DMS 273 treated with DMSO at 0.1 percent for 48 hours (cell line): Measurements from ENCODE around the gene RPS6KA3.
"Not testable (repeated sequence)": the region's sequence is repeated elsewhere in the genome, so short reads cannot be mapped to it uniquely, and the experiment has no call there.

Experiments
- DNase-seq: peaks from one replicate; lab custom pipeline; 2025; lab: John Stamatoyannopoulos, UW

RPS6KA3 gene

DNA sequence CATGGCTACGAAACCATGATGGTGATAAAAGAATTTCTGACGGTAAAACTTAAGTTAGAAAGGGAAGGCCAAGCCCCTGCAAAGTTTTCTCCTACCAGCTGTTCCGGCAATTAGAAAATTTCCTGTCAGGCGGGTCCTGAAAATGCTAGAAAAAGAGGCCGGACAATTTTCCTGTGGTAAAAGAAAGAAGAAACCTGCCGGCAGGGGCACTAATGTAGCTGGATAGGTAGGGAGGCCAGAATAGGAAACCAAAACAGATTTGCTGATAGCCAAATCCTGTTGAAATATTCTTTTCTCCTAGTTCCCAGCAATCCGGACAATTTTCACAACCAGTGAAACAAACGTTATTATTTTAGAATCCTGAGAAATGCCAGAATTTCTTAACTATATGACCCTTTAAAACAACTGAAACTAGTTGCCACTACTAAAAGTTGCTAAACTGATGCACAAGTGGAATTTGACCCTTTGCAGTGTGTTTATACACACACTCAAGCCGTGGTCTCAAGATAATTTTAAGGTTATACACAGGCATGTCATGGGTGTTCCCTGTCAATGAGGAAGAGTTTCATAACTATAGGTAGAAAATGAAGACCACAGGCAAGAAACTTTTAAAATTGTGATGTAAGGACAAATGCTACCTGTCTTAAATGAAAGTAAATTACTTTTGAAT, 47.7 kb downstream of the RPS6KA3 start:
- no peak for DNase-seq

DNA sequence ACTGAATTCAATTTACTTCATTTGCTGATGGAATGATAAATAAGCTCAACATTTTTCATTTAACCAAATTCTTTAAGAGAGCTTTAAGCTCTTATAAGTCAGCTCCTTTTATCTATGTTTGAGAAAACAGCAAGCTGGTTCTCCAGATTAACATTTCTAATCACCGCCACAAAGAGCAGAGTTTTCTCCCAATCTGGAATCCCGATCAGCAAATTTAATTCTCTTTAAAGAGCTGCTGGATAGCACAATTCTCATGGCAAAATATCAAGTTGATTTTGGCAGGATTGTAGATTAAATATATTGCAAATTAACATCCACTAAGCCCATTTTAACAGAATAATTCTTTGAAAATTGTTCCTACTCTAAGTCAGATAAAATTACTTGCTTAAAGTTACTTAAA, 48.8 kb downstream of the RPS6KA3 start:
- no peak for DNase-seq

DNA sequence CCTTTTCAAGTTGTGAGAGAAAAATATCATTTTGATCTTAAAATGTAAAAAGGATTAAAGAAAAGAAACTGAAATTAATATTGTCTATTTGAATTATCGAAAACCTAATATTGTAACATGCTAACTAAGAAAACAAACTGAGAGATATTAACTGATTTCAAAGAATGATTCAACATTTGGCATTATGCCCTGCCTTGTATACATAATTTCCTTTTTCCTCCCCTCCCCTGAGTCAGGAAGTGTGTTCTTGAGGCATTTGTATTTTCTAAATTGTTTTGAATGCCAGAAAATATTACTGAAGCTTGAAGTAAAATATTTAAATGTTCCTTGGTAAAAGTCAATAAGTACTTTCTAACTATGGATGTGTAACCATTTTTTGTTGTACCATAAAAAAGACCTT, 49.4 kb downstream of the RPS6KA3 start:
- no peak for DNase-seq

DNA sequence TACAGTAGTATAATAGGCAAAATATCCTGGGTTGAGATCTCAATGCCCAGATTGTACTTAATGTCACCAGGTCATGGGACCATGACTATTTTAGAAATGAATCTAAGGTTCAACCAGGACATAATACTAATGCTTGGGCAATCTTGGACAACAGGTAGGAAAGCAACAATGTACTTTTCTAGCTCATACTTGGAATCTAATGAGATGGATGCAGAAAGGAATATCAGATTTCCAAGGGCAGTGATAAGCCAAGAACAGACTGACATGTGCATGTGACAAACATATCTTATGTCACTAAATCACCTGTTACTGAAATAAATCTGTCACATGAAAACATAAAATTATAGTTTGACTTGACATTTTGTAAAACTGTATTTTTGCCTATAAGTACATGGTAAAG, 51.1 kb downstream of the RPS6KA3 start:
- DNase-seq: no peak

DNA sequence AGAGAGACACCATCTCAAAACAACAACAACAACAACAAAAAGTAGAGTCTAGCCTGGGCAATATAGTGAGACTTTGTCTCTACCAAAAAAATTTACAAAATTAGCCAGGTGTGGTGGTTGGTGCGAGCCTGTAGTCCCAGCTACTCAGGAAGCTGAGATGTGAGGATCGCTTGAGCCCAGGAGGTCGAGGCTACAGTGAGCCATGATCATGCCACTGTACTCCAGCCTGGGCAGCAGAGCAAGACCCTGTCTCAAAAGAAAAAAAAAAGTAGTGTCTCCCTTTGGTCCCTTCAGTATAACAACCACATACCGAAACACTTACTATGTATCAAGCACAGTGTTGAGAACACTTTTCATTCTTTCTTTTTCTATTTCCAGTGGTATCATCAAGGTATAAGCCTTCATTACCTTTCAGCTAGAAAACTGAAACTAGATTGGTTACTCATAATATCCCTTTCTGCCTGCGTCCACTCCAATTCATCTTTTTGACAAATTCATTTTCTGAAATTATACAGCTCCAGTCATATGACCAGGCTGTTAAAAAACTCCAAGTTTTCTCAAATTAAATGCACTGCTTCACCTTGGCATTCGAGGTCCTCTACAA, 54.1 kb downstream of the RPS6KA3 start:
- no peak for DNase-seq

DNA sequence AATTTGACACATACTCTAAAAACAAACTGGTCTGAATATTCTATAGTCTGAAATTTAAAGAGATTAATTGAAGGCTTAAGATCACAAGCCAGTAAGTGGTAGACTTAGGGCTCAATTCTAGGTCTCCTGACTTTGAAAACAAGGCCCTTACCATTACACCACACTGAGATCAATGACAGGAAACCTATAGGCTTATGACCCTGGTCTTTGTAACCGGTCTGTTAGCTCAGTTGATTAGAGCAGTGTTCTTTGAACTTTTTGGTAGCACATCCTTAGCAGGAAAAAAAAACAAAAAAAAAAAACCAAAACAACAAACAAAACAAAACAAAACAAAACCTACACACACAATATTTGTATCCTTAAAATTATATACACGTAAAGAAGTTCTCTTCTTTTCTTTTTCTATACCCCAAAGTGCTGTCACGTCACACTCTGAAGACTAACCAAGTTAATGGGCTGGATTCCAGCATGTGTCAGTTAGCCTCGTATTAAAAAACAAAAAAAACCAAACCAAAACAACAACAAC, 55.4 kb downstream of the RPS6KA3 start:
- DNase-seq: no peak

DNA sequence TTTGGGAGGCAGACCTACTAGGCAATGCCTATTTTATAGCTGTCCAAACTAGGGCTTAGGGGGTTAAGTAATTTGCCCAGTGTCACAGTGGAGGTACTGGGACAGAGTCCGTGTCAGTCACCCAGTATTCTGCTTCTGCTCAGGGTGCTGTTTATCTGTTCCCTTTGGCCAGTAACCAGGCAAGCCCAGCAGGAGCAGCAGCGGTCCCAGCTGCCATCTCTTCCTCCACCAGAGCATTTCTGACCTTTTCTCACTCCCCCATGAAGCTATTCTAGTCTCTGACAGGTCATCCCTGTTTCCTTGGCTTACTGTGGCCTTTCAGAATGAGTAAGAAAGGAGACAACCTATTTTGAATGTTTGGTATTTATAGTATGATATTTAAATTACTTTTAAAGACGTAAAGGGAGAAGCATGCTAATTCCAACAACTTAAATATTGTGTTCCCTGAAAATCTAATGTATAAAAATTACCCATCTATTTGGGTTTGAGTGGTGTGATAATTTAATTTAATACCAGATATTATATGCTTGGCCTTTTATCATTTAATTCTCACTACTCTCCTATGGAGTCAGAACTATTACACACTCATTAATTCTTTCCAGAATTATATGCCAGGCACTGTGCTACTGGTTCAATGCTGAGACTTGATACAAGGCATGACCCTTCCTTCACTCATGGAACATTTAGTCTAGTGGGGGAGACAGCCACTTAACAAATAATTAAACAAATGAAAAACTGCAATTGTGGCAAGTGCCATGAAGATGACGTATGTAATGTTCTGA, 60.6 kb downstream of the RPS6KA3 start:
- DNase-seq: no peak

DNA sequence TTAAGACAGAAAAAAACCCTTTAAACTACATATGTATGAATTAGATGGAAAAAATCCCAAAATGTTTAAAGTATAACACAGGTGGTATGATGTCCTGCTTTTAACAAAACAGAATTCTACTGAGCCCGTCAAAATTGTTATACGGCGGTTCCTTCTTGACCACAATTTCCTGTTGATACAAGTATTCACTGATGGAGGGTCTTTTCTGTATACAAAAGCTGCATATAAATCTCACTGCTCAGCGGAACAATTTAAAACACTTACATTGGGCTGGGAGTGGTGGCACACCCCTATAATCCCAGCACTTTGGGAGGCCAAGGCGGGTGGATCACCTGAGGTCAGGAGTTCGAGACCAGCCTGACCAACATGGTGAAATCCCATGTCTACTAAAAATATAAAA, 62.4 kb downstream of the RPS6KA3 start:
- DNase-seq: no peak

DNA sequence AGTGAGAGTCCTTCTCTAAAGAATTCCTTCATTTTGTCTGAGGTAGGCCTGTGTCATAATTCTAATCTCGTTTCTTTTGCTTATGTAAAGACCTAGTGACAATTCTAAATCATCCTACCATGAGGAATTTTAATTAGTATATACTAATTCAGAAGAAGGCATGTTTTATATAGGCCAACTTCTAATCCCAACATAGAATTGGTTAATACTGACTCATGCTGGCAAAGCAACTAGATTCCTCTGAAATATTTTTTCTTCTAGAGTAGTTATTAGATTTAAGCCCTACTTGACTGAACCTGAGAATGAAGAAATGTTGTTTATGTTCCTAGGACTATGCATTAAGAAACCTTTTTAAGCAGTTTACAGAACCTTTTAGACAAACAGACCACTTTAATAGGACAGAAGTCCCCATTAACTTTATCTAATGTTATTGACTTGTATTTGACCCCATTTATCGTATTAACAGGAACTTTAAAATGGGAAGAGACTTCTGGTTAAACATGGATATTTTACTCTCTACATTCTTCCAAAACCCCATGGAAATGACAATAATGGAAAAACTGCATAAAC, 69.0 kb downstream of the RPS6KA3 start:
- no peak for DNase-seq

DNA sequence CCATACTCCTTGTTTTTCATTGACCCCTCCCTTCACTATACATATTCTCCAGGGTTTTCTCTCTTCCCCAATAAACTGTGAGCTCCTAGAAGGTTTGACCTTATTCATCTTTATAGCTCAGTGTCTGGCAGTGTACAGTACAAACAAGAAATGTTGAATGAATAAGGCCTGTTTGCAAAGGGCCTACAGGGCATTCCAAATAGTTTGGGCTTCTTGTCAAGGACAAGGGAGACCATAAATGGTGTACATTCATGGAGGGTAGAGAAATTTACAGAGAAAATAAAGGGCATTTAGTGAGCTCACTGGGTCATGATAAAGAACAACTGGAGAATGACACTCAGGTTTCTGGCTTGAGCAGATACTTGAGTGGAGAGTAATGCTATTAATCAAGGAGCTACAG, 77.5 kb downstream of the RPS6KA3 start:
- DNase-seq: no peak

DNA sequence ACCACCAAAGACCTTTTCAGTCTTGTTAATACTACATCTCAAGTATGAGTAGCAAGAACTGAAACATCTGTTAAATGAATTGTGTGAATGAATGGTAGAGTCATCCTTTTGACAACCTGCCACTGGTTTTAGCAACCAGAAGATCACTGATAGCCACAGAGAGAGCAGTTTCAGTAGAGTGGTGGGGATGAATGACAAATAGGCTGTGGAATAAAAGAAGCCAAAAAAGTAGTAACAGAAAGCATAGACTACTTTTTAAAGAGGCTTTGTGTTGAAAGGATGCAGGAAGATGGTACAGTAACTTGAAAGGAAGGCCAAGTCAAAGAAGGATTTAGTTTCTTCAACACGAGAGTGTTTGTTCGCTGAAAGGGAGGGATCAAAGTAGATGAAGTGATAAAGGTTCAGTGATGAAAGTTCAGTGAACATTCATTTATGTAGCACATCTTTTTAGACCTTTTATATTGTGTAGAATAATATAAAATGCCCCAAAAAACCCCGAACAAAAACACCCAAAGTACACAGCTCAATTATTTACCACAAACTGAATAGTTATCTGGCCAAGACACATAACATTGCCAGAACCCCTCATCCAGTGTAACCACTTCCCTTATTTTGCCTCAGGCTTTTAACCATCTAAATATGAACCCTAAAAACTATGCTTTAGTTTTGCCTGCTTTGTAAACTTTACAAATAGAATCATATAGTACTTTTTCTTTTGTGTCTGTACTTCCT, 84.9 kb downstream of the RPS6KA3 start:
- no peak for DNase-seq

DNA sequence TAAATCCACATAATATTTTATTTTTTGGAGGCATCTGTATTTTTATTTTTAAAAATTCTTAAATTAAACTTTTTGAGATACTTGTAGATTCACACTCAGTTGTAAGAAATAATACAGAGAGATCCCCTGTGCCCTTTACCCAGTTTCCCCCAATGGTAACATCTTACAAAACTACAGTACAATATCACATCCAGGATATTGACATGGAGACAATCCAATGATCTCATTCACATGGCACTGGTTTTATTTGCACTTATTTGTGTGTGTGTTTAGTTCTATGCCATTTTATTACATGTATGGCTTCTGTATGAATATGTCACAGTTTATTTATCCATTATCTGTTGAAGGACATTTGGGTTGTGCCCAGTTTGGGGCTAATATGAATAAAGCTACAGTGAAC, 89.6 kb downstream of the RPS6KA3 start:
- no peak for DNase-seq

DNA sequence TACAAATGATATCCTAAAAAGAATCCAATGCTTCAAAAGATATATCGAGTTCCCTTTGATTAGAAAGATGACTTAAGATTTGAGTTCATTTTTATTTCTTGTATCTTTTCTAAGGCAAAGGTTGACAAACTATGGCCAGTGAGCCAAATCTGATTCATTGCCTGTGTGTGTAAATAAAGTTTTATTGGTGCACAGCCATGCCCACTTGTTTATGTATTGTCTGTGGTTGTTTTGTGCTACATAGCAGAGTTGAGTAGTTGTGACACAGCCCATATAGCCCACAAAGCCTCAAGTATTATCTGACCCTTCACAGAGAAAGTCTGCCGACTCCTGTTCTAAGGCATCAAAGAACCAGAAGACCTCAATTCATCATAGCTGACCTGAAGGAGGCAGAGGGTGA, 92.9 kb downstream of the RPS6KA3 start:
- DNase-seq: no peak

DNA sequence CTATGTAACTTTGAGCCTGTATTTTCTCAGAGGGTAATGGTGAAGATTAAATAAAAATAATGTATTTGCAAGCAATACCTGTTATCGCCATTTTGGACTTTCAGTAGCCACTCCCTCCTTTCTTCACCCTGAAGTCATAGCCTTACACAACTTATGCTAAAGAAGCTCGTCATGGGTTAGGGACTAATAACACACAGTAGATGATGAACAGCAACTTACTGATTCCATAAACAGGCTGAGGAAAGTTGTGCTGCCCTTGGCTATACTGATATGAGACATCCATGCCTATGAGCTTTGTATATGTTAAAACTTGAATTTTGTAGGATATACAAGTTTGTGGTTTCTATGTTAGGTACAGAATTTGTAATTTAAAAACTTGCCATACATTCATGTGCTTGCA, 93.4 kb downstream of the RPS6KA3 start:
- no peak for DNase-seq

DNA sequence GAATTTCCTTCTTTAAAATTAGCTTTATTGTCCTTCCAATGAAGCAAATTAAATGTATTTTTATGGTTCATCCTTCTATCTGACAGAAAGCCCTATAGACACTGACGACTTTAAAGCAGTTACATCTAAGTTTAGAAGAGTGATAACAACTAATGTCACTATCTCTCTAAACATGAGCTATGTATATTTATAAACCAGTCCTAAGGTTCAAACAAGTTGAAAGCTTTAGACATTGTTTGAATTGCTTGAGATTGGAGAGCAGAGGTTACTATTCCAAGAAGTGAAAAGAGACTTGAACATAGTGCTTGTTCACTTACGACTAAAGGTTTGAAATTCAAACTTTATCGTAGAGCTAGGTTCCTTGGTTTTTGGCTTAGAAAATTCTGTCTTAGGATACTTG, 94.8 kb downstream of the RPS6KA3 start:
- DNase-seq: no peak

DNA sequence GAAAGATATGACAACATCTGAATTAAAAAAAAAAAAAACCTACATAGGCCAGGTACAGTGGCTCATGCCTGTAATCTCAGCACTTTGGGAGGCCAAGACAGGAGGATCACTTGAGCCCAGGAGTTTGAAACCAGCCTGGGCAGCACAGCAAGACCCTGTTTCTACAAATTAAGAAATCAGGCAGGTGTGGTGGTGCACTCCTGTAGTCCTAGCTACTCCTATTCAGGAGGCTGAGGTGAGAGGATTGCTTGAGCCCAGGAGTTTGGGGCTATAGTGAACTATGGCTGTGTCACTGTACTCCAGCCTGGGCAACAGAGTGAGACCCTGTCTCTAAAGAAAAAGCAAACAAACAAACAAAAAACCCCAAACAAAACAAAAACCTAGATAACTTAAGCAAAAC, 104.2 kb downstream of the RPS6KA3 start:
- DNase-seq: not testable (repeated sequence)

DNA sequence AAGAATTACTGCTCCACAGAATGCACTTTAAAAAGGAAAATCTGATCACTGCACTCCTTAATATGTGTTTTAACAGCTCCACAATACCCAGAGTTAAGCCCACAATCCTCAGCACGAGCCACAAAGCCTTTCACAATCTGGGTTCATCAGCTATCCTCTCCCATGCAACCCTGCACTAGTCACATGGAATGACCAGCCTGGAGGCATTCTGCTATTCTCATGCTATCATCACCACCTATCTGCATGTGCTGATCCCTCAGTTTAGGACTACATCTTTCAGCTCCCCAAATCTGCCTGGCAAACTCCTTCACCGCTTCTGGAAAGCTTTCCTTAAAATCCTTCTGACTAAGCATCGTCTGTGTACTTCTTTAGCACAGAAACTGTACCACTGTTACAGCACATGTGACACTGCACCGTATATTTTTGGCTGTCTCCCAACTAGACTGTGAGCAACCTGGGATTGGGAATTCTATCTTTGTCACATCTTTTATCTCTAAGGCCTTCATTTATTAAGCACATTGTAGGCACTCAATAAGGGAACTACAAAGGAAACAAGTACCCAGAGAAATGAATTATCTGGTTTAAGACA, 106.8 kb downstream of the RPS6KA3 start:
- DNase-seq: no peak

DNA sequence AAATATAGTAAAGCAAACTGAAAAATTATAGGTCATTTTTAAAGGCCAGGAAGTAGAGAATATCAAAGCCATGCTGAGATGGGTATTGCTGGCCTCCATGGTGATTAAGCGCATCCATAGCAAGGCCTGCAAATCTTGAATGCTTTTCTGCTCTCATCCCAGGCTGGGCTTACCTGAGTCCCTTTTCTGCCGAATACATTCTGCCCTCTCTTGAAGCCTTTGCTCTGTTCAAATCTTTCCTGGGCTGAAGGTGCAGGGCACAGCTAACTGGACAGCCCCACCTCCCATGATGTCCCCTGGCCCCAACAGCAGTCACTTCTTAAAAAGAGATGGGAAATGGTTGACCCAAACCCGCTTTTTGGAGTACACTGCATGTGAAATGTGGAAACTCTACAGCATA, 115.0 kb downstream of the RPS6KA3 start:
- DNase-seq: no peak

DNA sequence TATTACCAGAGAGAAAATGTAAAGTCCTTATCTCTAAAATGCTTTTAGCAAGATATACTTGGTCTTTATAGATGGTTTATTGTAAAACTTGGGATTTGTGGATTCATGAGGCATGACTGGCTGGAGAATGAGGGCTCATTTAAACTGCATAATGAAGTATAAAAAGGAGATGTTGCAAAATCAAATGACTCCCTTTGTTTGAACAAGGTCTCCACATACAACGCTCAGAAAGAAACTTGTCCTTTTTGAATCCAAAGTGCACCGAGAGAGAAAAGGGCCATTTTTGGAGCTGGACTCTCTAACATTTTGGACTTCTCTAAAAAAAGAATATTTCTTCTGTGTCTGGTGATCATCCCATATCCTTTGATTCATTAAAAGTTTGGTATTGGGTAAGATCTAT, 117.4 kb downstream of the RPS6KA3 start:
- no peak for DNase-seq

DNA sequence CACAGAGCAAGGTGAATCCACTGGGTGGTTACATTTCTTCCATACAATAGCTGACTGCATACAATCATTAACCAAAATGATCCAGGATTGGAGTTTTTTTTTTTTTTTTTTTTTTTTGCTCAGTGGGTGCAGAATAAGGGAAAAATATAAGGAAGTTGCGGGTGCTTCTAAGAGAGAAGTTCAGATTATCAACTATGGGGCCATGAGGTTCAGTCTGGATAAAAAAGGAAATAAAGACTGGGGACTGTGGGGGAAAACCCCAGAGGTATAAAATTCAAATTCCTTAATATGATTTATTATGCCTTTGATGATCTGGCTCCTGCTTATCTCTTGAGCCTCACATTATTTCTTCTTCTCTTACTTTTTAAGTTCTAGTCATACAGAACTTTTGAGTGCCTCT, 119.1 kb downstream of the RPS6KA3 start:
- no peak for DNase-seq

DNA sequence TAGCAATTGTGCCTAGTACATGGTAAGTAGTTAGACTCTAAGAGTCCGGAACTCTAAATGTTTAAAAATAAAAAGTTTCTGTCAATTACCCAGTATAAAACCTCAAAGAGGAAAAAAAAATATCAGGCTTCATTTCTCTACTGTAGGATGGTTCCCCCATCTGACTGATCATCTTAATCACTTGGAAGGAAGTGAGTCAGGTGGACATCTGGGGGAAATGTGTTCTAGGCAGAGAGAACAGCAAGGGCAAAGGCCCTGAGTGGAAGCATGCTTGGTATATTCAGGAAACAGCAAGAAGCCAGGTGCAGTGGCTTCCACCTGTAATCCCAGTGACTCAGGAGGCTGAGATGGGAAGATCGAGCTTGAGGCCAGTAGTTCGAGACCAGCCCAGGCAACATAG, 122.2 kb downstream of the RPS6KA3 start:
- DNase-seq: no peak

DNA sequence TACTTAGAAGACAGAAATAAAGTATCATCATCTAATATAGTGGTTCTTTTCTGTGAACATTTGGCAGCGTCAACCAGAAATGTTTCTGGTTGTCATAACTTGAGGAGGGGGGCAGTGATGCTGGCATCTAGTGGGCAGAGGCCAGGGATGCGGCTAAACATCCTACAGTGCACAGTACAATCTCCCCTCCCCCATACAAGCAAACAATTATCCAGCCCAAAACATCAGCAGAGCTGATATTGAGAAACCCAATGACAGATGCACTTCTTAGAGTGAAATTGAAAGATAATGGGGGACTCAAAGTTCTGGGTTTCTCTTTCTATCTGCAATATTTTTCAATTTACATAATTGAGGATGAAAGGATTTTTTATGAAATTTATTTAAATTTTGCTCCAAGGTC, 123.1 kb downstream of the RPS6KA3 start:
- DNase-seq: no peak
